Measurements from ENCODE around the gene PRCC.

The PRCC gene

DNA sequence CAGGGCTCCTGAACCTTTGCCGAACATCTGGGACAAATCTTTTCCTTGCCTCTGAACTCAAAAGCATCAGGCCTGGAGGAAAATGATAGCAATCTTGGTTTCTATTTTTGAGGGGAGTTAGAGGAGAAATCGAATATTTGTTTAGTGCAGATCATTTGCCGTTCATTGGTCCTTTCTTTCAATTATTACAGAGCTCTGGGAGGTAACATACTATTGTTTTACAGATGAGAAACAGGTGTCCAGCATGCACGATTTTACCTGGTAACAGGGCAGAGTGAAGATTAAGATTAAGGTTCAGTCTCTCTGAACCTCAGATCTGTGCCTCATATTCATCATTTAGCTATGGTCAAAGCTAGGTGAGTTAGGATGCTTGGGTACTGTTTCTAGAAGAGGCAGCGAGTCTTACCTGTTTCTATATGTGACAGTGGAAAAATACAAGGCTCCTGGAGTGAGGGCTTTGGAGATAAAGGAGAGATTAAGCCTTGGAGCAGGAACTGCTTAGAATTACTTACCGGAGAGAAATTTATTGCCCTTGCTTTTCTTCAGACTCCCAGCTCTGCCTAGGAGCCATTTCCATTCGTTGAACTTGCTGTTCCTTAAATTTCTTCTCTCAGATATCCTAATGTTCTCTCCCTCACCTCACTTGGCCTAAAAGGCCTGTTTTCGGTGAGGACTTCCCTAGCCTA, 1.4 kb downstream of the PRCC start:
- FAIRE-seq (no peak), DNase-seq (ENCODE audit: insufficient read length, low spot score) (no peak)
- TF ChIP-seq POU2F2 (IDR thresholded peaks at IDR 0.05; ENCODE audit: low read depth, low read length), result no peak
- TF ChIP-seq TAF1 (IDR thresholded peaks at IDR 0.05; ENCODE audit: low read depth, low read length), result no peak
- no peak for TF ChIP-seq POLR2AphosphoS5 (IDR thresholded peaks at IDR 0.05; ENCODE audit: low read depth, low read length)
- TF ChIP-seq PAX5 (IDR thresholded peaks at IDR 0.05; ENCODE audit: insufficient read depth, low read length, severe bottlenecking), result no peak
- no peak for TF ChIP-seq SPI1 (IDR thresholded peaks at IDR 0.05; ENCODE audit: low read depth, low read length)
- TF ChIP-seq POLR2A (IDR thresholded peaks at IDR 0.05; ENCODE audit: low read depth, low read length), result no peak

GRCh38 chr1:156772222-156772621, 4.9 kb downstream of the PRCC start:
- TF ChIP-seq POU2F2 (IDR thresholded peaks at IDR 0.05; ENCODE audit: low read depth, low read length) (no peak), POLR2A (IDR thresholded peaks at IDR 0.05; ENCODE audit: low read depth, low read length) (no peak), POLR2AphosphoS5 (IDR thresholded peaks at IDR 0.05; ENCODE audit: low read depth, low read length) (no peak), SPI1 (IDR thresholded peaks at IDR 0.05; ENCODE audit: low read depth, low read length) (no peak), TAF1 (IDR thresholded peaks at IDR 0.05; ENCODE audit: low read depth, low read length) (no peak), PAX5 (IDR thresholded peaks at IDR 0.05; ENCODE audit: insufficient read depth, low read length, severe bottlenecking) (no peak)
- DNase-seq (ENCODE audit: insufficient read length, low spot score) (no peak), FAIRE-seq (no peak)

- DNase-seq (ENCODE audit: insufficient read length, low spot score) (no peak), FAIRE-seq (no peak)
- TF ChIP-seq POLR2AphosphoS5 (IDR thresholded peaks at IDR 0.05; ENCODE audit: low read depth, low read length) (no peak), TAF1 (IDR thresholded peaks at IDR 0.05; ENCODE audit: low read depth, low read length) (no peak), SPI1 (IDR thresholded peaks at IDR 0.05; ENCODE audit: low read depth, low read length) (no peak), PAX5 (IDR thresholded peaks at IDR 0.05; ENCODE audit: insufficient read depth, low read length, severe bottlenecking) (no peak), POLR2A (IDR thresholded peaks at IDR 0.05; ENCODE audit: low read depth, low read length) (no peak), POU2F2 (IDR thresholded peaks at IDR 0.05; ENCODE audit: low read depth, low read length) (no peak)
Measured at GRCh38 chr1:156772728-156773497, 5.6 kb downstream of the PRCC start.

DNA sequence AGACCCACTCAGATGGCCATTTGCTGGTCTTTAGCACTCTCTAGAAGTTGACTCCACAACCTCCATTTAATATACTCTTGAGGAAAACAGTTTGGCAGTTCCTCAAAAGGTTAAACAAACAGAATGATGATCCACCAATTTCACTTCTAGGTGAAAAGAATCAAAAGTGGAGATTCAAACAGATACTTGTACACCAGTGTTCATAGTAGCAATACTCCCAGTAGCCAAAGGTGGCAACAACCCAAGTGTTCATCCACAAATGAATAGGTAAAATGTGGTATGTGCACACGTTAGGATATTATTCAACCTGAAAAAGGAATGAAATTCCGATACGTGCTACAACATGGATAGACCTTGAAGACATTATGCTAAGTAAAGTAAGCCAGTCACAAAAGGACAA, 6.3 kb downstream of the PRCC start:
- TF ChIP-seq TAF1 (IDR thresholded peaks at IDR 0.05; ENCODE audit: low read depth, low read length) (no peak), POLR2AphosphoS5 (IDR thresholded peaks at IDR 0.05; ENCODE audit: low read depth, low read length) (no peak), SPI1 (IDR thresholded peaks at IDR 0.05; ENCODE audit: low read depth, low read length) (no peak), POU2F2 (IDR thresholded peaks at IDR 0.05; ENCODE audit: low read depth, low read length) (no peak), PAX5 (IDR thresholded peaks at IDR 0.05; ENCODE audit: insufficient read depth, low read length, severe bottlenecking) (no peak), POLR2A (IDR thresholded peaks at IDR 0.05; ENCODE audit: low read depth, low read length) (no peak)
- FAIRE-seq, result no peak
- no peak for DNase-seq (ENCODE audit: insufficient read length, low spot score)

DNA sequence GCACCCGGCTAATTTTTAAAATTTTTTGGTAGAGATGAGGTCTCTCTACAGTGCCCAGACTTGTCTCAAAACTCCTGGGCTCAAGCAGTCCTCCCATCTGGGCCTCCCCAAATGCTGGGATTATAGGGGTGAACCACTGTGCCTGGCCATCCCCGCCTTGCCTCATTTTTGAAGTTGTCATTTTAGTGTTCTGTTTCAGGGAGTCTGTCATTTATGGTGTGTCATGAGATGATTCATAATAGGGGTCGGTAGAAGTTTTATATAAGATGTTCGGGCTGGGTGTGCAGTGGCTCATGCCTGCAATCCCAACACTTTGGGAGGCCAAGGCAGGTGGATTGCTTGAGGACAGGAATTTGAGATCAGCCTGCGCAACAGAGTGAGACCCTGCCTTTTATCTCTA, 8.5 kb downstream of the PRCC start:
- TF ChIP-seq POU2F2 (IDR thresholded peaks at IDR 0.05; ENCODE audit: low read depth, low read length), result no peak
- TF ChIP-seq TAF1 (IDR thresholded peaks at IDR 0.05; ENCODE audit: low read depth, low read length), result no peak
- no peak for TF ChIP-seq PAX5 (IDR thresholded peaks at IDR 0.05; ENCODE audit: insufficient read depth, low read length, severe bottlenecking)
- no peak for TF ChIP-seq POLR2A (IDR thresholded peaks at IDR 0.05; ENCODE audit: low read depth, low read length)
- no peak for TF ChIP-seq POLR2AphosphoS5 (IDR thresholded peaks at IDR 0.05; ENCODE audit: low read depth, low read length)
- TF ChIP-seq SPI1 (IDR thresholded peaks at IDR 0.05; ENCODE audit: low read depth, low read length), result no peak
- no peak for FAIRE-seq
- no peak for DNase-seq (ENCODE audit: insufficient read length, low spot score)

DNA sequence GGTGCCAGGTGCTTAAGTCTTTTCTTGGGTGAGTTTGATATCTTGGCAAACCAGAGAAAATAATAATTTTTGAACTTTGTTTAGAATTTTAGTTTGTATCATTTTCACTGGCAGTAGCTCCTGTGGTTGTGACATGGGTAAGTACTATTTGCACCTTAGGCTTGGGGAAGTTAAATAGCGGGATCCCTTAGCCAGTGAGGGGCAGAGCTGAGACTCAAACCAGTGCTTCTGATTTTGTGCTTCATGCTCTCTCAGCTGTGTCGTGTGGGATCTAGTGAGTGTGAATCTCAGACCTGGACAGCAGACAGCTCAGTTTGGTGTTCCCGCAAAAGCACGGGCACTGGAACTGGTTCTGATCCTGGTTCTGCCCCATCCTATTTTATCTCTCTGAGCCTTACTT, 9.6 kb downstream of the PRCC start:
- FAIRE-seq, result no peak
- TF ChIP-seq TAF1 (IDR thresholded peaks at IDR 0.05; ENCODE audit: low read depth, low read length) (no peak), SPI1 (IDR thresholded peaks at IDR 0.05; ENCODE audit: low read depth, low read length) (no peak), POLR2AphosphoS5 (IDR thresholded peaks at IDR 0.05; ENCODE audit: low read depth, low read length) (no peak), POU2F2 (IDR thresholded peaks at IDR 0.05; ENCODE audit: low read depth, low read length) (no peak), PAX5 (IDR thresholded peaks at IDR 0.05; ENCODE audit: insufficient read depth, low read length, severe bottlenecking) (no peak), POLR2A (IDR thresholded peaks at IDR 0.05; ENCODE audit: low read depth, low read length) (no peak)
- no peak for DNase-seq (ENCODE audit: insufficient read length, low spot score)

DNA sequence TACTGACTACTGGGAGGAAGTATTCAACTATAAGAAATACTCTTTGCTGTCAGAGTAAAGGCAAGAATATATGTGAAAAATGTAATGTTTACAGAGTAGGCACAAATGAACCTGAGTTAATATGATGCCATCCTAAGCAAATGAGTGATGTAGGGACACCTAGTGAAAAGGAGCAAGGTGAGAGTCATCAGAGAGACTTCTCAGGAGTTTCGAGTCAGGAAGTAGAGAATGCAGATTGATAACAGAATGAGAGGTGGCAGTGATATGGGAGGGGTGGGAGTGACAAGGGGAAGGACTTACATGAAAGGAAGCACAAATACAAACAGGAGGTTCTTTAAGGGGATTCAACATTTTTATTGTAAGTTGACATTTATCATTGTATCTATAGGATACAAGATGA, 10.2 kb downstream of the PRCC start:
- DNase-seq (ENCODE audit: insufficient read length, low spot score), result no peak
- FAIRE-seq, result no peak
- TF ChIP-seq SPI1 (IDR thresholded peaks at IDR 0.05; ENCODE audit: low read depth, low read length) (no peak), POLR2AphosphoS5 (IDR thresholded peaks at IDR 0.05; ENCODE audit: low read depth, low read length) (no peak), PAX5 (IDR thresholded peaks at IDR 0.05; ENCODE audit: insufficient read depth, low read length, severe bottlenecking) (no peak), POU2F2 (IDR thresholded peaks at IDR 0.05; ENCODE audit: low read depth, low read length) (no peak), TAF1 (IDR thresholded peaks at IDR 0.05; ENCODE audit: low read depth, low read length) (no peak), POLR2A (IDR thresholded peaks at IDR 0.05; ENCODE audit: low read depth, low read length) (no peak)

- DNase-seq (ENCODE audit: insufficient read length, low spot score), result no peak
- TF ChIP-seq TAF1 (IDR thresholded peaks at IDR 0.05; ENCODE audit: low read depth, low read length) (no peak), PAX5 (IDR thresholded peaks at IDR 0.05; ENCODE audit: insufficient read depth, low read length, severe bottlenecking) (no peak), SPI1 (IDR thresholded peaks at IDR 0.05; ENCODE audit: low read depth, low read length) (no peak), POU2F2 (IDR thresholded peaks at IDR 0.05; ENCODE audit: low read depth, low read length) (no peak), POLR2AphosphoS5 (IDR thresholded peaks at IDR 0.05; ENCODE audit: low read depth, low read length) (no peak), POLR2A (IDR thresholded peaks at IDR 0.05; ENCODE audit: low read depth, low read length) (no peak)
- no peak for FAIRE-seq
Measured at GRCh38 chr1:156781585-156782186, 14.4 kb downstream of the PRCC start.

- DNase-seq (ENCODE audit: insufficient read length, low spot score) (no peak), FAIRE-seq (no peak)
- TF ChIP-seq SPI1 (IDR thresholded peaks at IDR 0.05; ENCODE audit: low read depth, low read length), result no peak
- no peak for TF ChIP-seq POLR2A (IDR thresholded peaks at IDR 0.05; ENCODE audit: low read depth, low read length)
- no peak for TF ChIP-seq PAX5 (IDR thresholded peaks at IDR 0.05; ENCODE audit: insufficient read depth, low read length, severe bottlenecking)
- no peak for TF ChIP-seq POLR2AphosphoS5 (IDR thresholded peaks at IDR 0.05; ENCODE audit: low read depth, low read length)
- TF ChIP-seq POU2F2 (IDR thresholded peaks at IDR 0.05; ENCODE audit: low read depth, low read length), result no peak
- TF ChIP-seq TAF1 (IDR thresholded peaks at IDR 0.05; ENCODE audit: low read depth, low read length), result no peak
Measured at GRCh38 chr1:156785458-156785857, 18.1 kb downstream of the PRCC start.
